Astrocyte (in vitro differentiated cells and primary cell): Measurements from ENCODE around the gene PTPRE.

Experiments used
- CTCF ChIP-seq: IDR thresholded peaks from 2 replicates; pipeline ENCODE4 v1.5.1; 2011; ENCODE audit warnings: low read depth, mild to moderate bottlenecking, inconsistent platforms, low read length, moderate library complexity; ENCODE audit not compliant: insufficient read depth
- EZH2 ChIP-seq: IDR thresholded peaks from 2 replicates; pipeline ENCODE4 v1.6.1; 2012; ENCODE audit warnings: mild to moderate bottlenecking, low read length, inconsistent platforms; ENCODE audit not compliant: insufficient read depth

- no peak for TF ChIP-seq CTCF
- TF ChIP-seq EZH2: no peak
Observed at GRCh38 chr10:127905848-127906261, 1.0 kb upstream of the PTPRE start.
